Motor neuron (in vitro differentiated cells): ENCODE measurements around the gene PLD1. TPM values are rescaled to one million over a fixed set of nuclear protein-coding genes. Genes with fewer than 3 reads are reported as not detected.
A peak's percentile ranks its signal among the peaks of the same experiment; 100 is the strongest.

Experiments
- ATAC-seq, 8 experiments: fragments of 200-7000 bp; cut with Tn5 transposase; replicated peaks in 6 of 8; 2 replicates each; pipeline ENCODE4 v1.8.0; 2021; ENCODE audit warnings: mild to moderate bottlenecking in 8 of 8, moderate library complexity in 8 of 8
- H3K27ac ChIP-seq, 2 donors: fragments of 250-450 bp; sonication (Bioruptor Pico); 2 replicates each; pipeline ENCODE4 v1.9.0; 2021; ENCODE audit warnings: antibody characterized with exemption in 2 of 2, mild to moderate bottlenecking in 2 of 2, moderate library complexity in 1 of 2
- H3K4me1 ChIP-seq, 2 donors: fragments of 250-450 bp; sonication (Bioruptor Pico); replicated peaks in 1 of 2; 2 replicates each; pipeline ENCODE4 v1.6.1; 2021; ENCODE audit warnings: antibody characterized with exemption in 2 of 2, mild to moderate bottlenecking in 2 of 2, moderate library complexity in 1 of 2
- H3K4me3 ChIP-seq, 5 donors: fragments of 250-450 bp; sonication (Bioruptor Pico); 2 replicates each; pipeline ENCODE4 v1.9.0; 2021; ENCODE audit warnings: antibody characterized with exemption in 5 of 5, mild to moderate bottlenecking in 5 of 5, moderate library complexity in 4 of 5
- WGBS, 10 experiments: fragments of 450-650 bp; shearing (Covaris generic); methylation state at CpG; one replicate each; pipeline ENCODE4 v1.0.0; 2022; 5-methylcytosine and 5-hydroxymethylcytosine counted together
- in situ Hi-C, 9 experiments: fragments of 400-800 bp; cut with MboI; loops; one replicate each; pipeline ENCODE4 v1.15.0; 2021; ENCODE audit warnings: low sequenced_read_pairs in 9 of 9, low pct_unique_long_range_greater_than_20kb in 2 of 9; ENCODE audit not compliant: unreplicated experiment in 9 of 9
- total RNA-seq, 8 experiments: library from RNA; unstranded; fragments of 300-600 nt; gene quantifications; 2 replicates each; pipeline versions ENCODE4 v1.2.3 to v1.2.4, GENCODE V29; 2022

PLD1 gene
- total RNA-seq, 8 experiments from 2014 or later: 0.50 to 76.0 (median 13.7) TPM

- Histone ChIP-seq H3K27ac (no peak overlapping the region), H3K4me1 (no peaks in the 10 kb centered on the region), H3K4me3 (no peak overlapping the region)
- in situ Hi-C loops: no loop called here
- 56 to 100% (median 92%) methylated on average over 1 to 5 of the region's 5 CpGs for WGBS, 10 experiments
- ATAC-seq: no peak
Measured at GRCh38 chr3:171604370-171604769, 205.9 kb downstream of the PLD1 start.

DNA sequence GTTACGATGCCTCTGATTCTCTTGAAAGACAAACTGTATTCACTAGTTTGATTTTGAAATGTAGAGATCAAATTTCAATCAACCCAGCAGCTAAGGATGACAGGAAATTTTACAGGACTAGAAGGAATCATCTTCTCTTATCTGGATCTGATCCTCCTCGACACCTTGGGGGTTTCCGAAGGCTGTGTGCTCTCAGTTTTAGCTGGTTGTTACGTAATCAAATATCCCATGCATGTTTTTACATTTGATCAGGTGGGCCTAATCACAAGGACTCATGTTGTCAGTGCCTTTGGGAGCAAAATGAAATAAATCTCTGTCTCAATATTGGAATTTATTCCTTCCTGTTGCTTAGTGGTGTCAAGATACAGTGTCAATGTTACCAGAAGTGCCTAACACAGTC lies 208.2 kb downstream of the PLD1 start:
- Histone ChIP-seq H3K27ac (no peak overlapping the region), H3K4me1 (no peaks in the 10 kb centered on the region), H3K4me3 (no peak overlapping the region)
- in situ Hi-C loops: no loop called here
- no peak for ATAC-seq
- 74 to 100% (median 97%) methylated on average over 1 to 4 of the region's 4 CpGs; no CpG with 5 or more reads in 1 of the 10 experiments for WGBS, 10 experiments

- Histone ChIP-seq H3K4me1 (no peaks in the 10 kb centered on the region), H3K4me3 (no peak overlapping the region), H3K27ac (no peak overlapping the region)
- 63 to 100% (median 89%) methylated on average over 1 to 6 of the region's 6 CpGs; no CpG with 5 or more reads in 2 of the 10 experiments for WGBS, 10 experiments
- no peak for ATAC-seq
- in situ Hi-C loops: no loop called here
Measured at GRCh38 chr3:171600030-171600429, 210.3 kb downstream of the PLD1 start.

DNA sequence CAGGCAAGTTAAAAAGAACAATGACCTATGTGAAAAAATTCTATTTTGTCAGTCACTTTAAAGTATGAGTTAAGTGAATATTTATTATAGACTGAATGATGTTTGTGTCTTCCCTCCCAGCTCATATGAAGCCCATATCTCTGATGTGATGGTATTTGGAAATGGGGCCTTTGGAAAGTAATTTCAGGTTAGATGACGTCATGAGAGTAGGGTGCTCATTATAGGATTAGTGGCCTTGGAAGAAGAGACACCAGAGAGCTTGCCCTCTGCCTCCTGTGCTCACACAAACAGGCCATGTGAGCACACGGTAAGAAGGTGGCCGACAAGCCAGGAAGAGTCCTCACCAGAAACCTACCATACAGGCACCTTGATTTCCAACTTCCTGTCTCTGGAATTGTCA lies 211.3 kb downstream of the PLD1 start:
- WGBS, 10 experiments: 60 to 100% (median 84%) methylated on average over 1 to 3 of the region's 3 CpGs; no CpG with 5 or more reads in 2 of the 10 experiments
- ATAC-seq: no peak
- in situ Hi-C loops: no loop called here
- no peak overlapping the region for H3K27ac ChIP-seq
- H3K4me1 ChIP-seq: no peaks in the 10 kb centered on the region
- no peak overlapping the region for H3K4me3 ChIP-seq

- no peak for ATAC-seq
- in situ Hi-C loops: no loop called here
- Histone ChIP-seq H3K27ac (no peak overlapping the region), H3K4me1 (no peaks in the 10 kb centered on the region), H3K4me3 (no peak overlapping the region)
Measured at GRCh38 chr3:171592786-171593185, 217.5 kb downstream of the PLD1 start.

DNA sequence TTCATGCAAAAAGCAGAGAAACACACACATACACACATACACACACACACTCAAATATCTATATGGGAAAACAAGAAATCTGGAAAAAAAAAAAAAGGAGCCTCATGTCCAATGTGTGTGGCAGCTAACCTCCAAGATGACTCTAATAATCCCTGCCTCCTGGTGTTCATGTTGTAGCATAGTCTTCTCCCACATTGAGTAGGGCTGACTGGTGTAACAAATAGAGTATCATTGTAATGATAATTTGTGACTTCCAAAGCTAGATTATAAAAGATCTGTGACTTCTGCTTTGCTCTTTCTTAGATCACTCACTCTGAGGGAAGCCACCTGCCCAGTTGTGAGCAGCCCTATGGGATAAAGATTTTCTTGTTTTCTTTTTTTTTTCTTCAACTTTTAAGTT lies 219.2 kb downstream of the PLD1 start:
- ATAC-seq: peak in 3 of 8 experiments; percentile 22 to 32 (median 24)
- H3K4me1 ChIP-seq: no peaks in the 10 kb centered on the region
- H3K27ac ChIP-seq: no peak overlapping the region
- in situ Hi-C loops: no loop called here
- no peak overlapping the region for H3K4me3 ChIP-seq

DNA sequence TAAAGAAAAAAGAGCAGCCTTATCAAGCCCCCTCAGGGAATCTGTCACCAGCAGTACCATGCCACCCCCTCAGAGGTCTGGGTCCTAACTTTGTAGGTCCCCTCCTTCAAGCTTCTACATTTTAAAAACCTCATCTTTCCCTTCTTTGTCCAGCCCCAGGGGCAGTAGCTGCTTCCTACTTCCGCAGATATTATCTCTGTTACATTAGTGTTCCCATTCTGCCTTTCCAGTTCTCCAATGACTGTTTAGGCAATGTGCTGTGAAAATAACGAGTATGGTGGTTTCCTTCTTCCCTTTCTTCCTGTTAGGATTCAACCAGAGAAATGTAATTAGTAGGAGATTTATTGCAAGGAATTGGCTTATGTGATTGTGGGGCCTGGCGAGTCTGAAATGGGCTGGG lies 224.0 kb downstream of the PLD1 start:
- 36 to 100% (median 81%) methylated on average over 1 to 3 of the region's 3 CpGs; no CpG with 5 or more reads in 2 of the 10 experiments for WGBS, 10 experiments
- no peak for ATAC-seq
- no peaks in the 10 kb centered on the region for H3K4me1 ChIP-seq
- no peak overlapping the region for H3K27ac ChIP-seq
- no peak overlapping the region for H3K4me3 ChIP-seq
- in situ Hi-C loops: no loop called here

DNA sequence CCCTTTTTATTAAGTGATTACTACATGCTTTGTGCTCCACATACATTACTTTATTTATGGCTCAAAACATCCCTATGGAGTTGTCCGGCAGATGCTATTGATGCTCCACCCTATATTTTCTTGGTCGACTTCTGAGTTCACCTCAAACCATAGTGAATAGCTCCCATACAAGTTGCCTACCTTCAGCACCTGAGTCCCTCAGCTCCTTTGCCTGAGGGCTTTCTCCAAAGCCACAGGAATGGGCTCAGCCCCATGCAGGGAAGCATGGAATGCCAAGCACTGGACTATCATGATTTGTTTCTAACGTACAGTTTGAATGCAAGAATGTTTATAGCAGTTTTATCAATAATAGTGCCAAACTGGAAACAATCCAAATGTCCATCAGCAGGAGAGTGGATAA lies 225.2 kb downstream of the PLD1 start:
- in situ Hi-C loops: no loop called here
- Histone ChIP-seq H3K4me1 (no peaks in the 10 kb centered on the region), H3K4me3 (no peak overlapping the region), H3K27ac (no peak overlapping the region)
- 0 to 100% (median 71%) methylated on average over 1 to 3 of the region's 3 CpGs for WGBS, 10 experiments
- ATAC-seq: no peak

GRCh38 chr3:171584100-171584499 lies 226.2 kb downstream of the PLD1 start:
- H3K4me3 ChIP-seq: no peak overlapping the region
- in situ Hi-C loops: no loop called here
- H3K27ac ChIP-seq: no peak overlapping the region
- H3K4me1 ChIP-seq: no peaks in the 10 kb centered on the region
- no peak for ATAC-seq

DNA sequence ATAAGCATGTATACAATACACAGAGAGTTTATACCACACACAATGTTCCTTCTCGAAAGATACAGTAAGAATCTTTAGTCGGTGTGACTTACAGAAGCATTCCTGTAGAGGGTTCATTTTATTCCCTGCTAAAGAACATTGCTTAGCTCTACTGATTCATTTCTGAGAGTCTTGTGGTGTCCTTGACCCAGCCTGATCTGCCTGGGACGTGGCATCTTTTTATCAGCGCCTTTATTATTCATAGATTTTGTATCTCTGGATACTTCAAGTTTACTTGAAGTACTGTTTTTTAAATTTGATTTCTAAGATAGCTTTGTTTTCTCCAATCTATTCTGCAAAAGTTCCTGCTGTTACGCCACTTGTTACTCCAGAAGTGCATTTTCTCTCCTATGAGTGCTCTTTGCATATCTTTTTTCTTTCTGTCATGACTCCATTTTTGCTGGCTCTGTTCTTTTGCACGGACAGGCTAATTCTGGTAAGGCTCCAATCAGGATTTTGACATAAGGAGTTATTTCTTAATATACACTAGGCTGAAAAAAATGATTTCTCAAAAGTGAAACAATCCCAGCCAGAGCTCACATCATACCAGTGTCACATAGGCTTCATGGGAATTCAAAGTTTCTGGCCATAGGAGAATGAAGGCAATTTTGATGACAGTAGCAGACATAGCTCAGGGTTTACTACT lies 235.6 kb downstream of the PLD1 start:
- no peak overlapping the region for H3K27ac ChIP-seq
- H3K4me1 ChIP-seq: peaks cover 0 to 1% of the 10 kb centered on the region in 2 donors
- no peak for ATAC-seq
- WGBS, 10 experiments: 42 to 96% (median 79%) methylated on average over 3 to 6 of the region's 6 CpGs; no CpG with 5 or more reads in 1 of the 10 experiments
- in situ Hi-C loops: loop anchor here in 7 of 9 experiments (25.0 kb wide), 2 partner anchors 387 to 612 kb away; no protein-coding TSS in a partner anchor
- no peak overlapping the region for H3K4me3 ChIP-seq

DNA sequence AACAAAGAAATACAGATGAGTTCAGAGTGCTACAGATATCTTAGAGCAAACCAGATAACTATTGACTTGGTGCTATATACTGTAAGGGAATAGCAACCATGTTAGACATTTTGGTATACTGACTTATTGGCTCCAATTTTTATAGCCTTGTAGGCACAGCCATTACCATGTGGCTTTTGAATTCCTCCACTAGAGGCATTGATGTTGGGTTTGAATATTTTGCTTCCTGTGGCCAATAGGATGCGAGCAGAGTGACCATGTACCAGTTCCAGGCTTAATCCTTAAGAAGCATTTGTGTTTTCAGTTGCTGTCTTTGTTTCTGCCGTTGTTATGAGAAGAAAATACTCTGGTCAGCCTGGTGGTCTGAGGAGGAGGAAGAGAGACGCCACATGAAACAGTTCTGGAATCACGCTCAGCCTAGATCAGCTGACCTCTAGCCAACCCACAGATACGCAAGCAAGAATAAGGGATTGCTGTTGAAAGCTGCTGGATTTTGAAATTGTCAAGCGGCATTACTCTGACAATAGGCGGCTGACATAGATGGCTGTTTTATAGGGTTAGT lies 240.6 kb downstream of the PLD1 start:
- peak overlapping the region in 1 of 2 donors; percentile 20 for H3K27ac ChIP-seq
- H3K4me1 ChIP-seq: peaks cover 11 to 18% of the 10 kb centered on the region in 2 donors
- ATAC-seq: no peak
- WGBS, 10 experiments: 73 to 100% (median 95%) methylated on average over 1 to 7 of the region's 7 CpGs
- no peak overlapping the region for H3K4me3 ChIP-seq
- in situ Hi-C loops: loop anchor here in 7 of 9 experiments (10.0 to 25.0 kb wide), 3 partner anchors 382 to 607 kb away; no protein-coding TSS in a partner anchor

- H3K4me1 ChIP-seq: peaks cover 11 to 18% of the 10 kb centered on the region in 2 donors
- no peak overlapping the region for H3K4me3 ChIP-seq
- peak in 4 of 8 experiments; percentile 18 to 93 (median 66) for ATAC-seq
- H3K27ac ChIP-seq: no peak overlapping the region
- in situ Hi-C loops: loop anchor here in 7 of 9 experiments (10.0 to 25.0 kb wide), 3 partner anchors 381 to 606 kb away; no protein-coding TSS in a partner anchor
Measured at GRCh38 chr3:171568766-171569165, 241.5 kb downstream of the PLD1 start.

DNA sequence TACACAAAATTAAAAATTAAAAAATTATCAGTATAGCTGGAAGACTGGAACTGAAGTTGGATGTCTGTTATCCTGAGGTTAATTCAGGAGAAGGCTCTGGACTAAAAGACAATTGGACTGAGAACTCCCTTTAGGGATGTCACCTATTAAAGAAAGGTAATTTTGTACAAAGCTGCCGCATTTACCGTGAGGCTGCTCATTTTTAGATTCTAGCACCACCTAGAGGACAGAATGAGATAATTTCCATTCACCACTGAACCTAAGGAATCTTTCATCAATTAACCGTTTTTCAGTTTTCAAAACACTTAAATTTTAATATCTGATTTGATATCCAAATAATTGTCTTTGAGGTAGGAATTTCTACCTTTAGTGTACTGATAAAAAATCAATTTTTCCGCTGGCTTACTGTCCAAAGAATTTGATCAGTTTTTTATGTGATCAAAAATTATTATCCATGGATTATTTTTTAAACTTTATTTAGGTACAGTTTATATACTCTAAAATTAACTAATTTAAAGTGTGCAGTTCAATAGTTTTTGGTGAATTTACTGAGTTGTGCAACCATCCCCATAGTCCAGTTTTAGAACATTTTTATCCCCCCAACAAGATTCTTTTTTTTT lies 243.4 kb downstream of the PLD1 start:
- ATAC-seq: peak in 5 of 8 experiments; percentile 29 to 55 (median 35)
- in situ Hi-C loops: loop anchor here in 7 of 9 experiments (10.0 to 25.0 kb wide), 3 partner anchors 380 to 605 kb away; no protein-coding TSS in a partner anchor
- no peak overlapping the region for H3K4me3 ChIP-seq
- peaks cover 11 to 18% of the 10 kb centered on the region in 2 donors for H3K4me1 ChIP-seq
- 0 to 10% (median 2%) methylated on average over 1 to 4 of the region's 4 CpGs; no CpG with 5 or more reads in 1 of the 10 experiments for WGBS, 10 experiments
- no peak overlapping the region for H3K27ac ChIP-seq
